Stimulated activated CD8-positive, alpha-beta memory T cell treated with anti-CD3 and anti-CD28 coated beads, Interleukin-15, amount 100 ng/mL, for 1 hour (primary cell): ENCODE results near the gene ACER3.
"Not testable (repeated sequence)": the region's sequence is repeated elsewhere in the genome, so short reads cannot be mapped to it uniquely, and the experiment has no call there.

Experiments used
- DNase-seq: peaks from one replicate; pipeline ENCODE4 v3.0.0-alpha.2; 2020; ENCODE audit warnings: low read depth

ACER3 gene

GRCh38 chr11:77038029-77038824, 177.5 kb downstream of the ACER3 start:
- no peak for DNase-seq

GRCh38 chr11:77038825-77039326, 178.2 kb downstream of the ACER3 start:
- DNase-seq, result no peak

GRCh38 chr11:77039491-77040400, 179.0 kb downstream of the ACER3 start:
- no peak for DNase-seq

- no peak for DNase-seq
Observed at GRCh38 chr11:77040401-77040777, 179.7 kb downstream of the ACER3 start.

- no peak for DNase-seq
Observed at GRCh38 chr11:77040889-77041288, 180.2 kb downstream of the ACER3 start.

GRCh38 chr11:77042111-77042726, 181.5 kb downstream of the ACER3 start:
- no peak for DNase-seq

- DNase-seq, result no peak
Observed at GRCh38 chr11:77044356-77044755, 183.6 kb downstream of the ACER3 start.

GRCh38 chr11:77044886-77045285, 184.2 kb downstream of the ACER3 start:
- no peak for DNase-seq

GRCh38 chr11:77046060-77046501, 185.4 kb downstream of the ACER3 start:
- peak; percentile 24 for DNase-seq

- DNase-seq, result peak; percentile 60
Observed at GRCh38 chr11:77047007-77047927, 186.5 kb downstream of the ACER3 start.

GRCh38 chr11:77047928-77048446, 187.3 kb downstream of the ACER3 start:
- not testable (repeated sequence) for DNase-seq

- DNase-seq, result no peak
Observed at GRCh38 chr11:77049026-77049425, 188.3 kb downstream of the ACER3 start.

- no peak for DNase-seq
Observed at GRCh38 chr11:77051511-77051910, 190.8 kb downstream of the ACER3 start.

- DNase-seq, result no peak
Observed at GRCh38 chr11:77052518-77052917, 191.8 kb downstream of the ACER3 start.

- no peak for DNase-seq
Observed at GRCh38 chr11:77053217-77054015, 192.7 kb downstream of the ACER3 start.

GRCh38 chr11:77054084-77054483, 193.4 kb downstream of the ACER3 start:
- DNase-seq, result no peak

- DNase-seq, result no peak
Observed at GRCh38 chr11:77055101-77055561, 194.4 kb downstream of the ACER3 start.

- no peak for DNase-seq
Observed at GRCh38 chr11:77055913-77056312, 195.2 kb downstream of the ACER3 start.

- DNase-seq, result no peak
Observed at GRCh38 chr11:77056814-77057402, 196.2 kb downstream of the ACER3 start.
